D341Med (cell line): ENCODE data around the gene GNAZ.

Source experiments
- DNase-seq: peaks from one replicate; pipeline ENCODE4 v3.0.0; 2012; ENCODE audit warnings: low spot score

The GNAZ gene

GRCh38 chr22:23077627-23078461, 7.5 kb downstream of the GNAZ start:
- DNase-seq, result no peak

GRCh38 chr22:23078462-23078787, 8.1 kb downstream of the GNAZ start:
- DNase-seq, result no peak

DNA sequence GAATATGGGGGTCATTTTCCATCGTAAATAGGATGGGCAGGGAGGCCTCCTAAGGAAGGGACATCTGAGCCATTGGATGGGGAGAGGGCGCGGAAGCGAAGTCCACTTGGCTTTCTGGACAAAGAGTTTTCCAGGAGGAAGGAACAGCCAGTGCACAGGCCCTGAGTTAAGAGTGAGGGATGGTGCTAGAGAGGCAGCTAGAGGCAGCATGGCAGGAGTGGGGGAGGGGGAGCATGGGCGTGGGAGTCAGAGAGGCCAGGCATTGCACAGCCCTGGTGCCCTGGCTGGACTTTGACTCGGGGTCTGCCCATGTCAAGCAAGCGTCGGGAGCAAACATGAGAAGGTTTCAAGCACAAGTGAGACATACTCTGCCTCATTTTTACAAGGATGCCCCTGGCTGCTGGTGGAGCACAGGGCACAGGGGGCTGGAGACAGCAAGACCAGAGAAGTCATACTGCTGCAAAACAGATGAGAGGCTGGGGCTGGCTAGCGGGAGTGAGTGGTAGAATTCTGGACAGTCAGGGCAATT, 9.0 kb downstream of the GNAZ start:
- DNase-seq, result no peak

DNA sequence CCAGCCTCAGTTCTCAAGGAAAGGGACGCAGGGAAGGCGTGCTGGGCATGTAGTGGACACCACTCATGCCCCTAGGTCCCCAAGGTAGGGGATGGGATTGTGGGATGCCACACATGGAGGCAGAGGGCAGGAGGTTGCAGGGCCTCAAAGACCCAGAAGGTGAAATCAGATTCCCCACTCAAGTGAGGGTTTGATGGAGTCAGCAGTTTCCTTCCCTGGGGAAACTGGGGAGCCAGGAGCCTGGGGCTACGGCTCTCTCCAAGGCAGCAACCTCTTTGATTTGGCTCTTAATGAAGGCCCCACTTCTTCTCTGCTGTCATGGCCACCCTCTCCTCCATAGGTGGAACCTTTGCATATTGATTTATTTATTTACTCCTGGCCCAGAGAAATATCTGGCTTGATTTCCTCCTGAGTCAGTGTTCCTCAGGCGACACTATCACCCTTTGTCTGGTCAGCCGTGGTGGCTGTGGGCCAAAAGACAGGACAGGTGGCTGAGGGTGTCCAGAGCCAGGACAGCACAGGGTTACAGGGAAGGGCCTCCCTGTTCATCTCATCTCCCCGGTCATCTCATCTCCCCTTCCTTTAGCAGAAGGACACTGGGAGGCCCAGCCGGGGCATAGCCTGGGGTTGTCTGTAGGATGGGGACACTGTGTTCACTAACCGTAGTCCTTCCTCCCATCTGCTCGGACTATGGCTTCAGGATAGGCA, 9.6 kb downstream of the GNAZ start:
- DNase-seq, result no peak

- no peak for DNase-seq
These were observed 10.4 kb downstream of the GNAZ start for GRCh38 chr22:23080613-23081290.

GRCh38 chr22:23082534-23083314, 12.4 kb downstream of the GNAZ start:
- no peak for DNase-seq

GRCh38 chr22:23083315-23084021, 13.1 kb downstream of the GNAZ start:
- DNase-seq, result no peak

GRCh38 chr22:23084453-23085350, 14.4 kb downstream of the GNAZ start:
- DNase-seq, result no peak

DNA sequence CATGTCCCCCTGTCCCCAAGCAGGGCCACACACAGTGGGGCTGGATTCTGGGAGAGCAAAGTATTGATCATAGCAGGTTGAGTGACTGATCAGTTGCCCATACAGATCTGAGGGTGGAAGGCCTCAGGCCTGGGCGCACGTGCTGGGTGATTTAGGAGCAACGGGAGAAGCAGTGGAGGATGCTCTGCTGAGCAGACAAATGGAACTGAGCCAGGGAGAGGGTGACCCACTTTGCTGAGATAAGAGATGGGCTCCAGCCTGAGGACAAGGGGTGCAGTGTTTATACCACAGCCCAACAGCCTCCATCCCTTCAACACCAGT, 15.0 kb downstream of the GNAZ start:
- no peak for DNase-seq

DNA sequence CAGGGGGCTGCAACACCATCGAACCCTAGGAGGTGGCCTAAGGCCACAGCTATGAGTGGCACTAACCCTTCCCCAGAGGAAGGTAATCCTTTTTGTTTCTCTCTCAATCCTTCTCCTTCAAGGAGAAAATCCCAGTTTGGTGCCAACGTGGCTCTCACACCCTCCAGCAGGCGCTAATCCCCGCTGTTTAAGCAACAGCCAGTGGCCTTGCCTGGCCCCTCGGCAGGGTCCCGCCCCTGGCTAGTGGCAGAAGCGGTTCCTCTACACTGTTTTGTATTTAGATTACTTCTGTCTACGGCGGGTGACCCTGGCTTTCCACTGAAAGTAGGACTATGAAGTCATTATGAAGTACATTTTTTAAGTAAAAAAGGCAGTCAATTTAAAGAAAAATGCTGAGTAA, 15.5 kb downstream of the GNAZ start:
- peak; percentile 89 for DNase-seq

GRCh38 chr22:23086263-23086662, 15.9 kb downstream of the GNAZ start:
- DNase-seq, result no peak

DNA sequence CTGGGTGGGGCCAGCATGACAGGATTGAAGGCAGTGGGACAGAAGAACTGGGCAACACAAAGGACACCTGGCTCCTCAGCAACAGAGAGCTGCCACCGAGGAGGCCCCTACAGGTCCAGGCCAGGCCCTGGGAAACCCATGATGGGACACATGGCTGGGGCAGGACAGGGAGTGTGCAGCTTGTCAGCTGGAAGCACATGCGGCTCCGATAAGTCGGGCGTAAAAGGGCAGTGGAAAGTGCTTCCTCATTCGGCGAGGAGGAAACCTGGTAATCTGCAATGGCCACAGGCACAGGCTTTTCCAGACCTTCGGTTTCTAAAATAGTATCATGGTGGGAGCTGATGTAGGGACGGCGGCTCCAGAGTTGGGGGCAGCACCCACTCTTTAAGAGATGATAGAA, 16.5 kb downstream of the GNAZ start:
- no peak for DNase-seq

DNA sequence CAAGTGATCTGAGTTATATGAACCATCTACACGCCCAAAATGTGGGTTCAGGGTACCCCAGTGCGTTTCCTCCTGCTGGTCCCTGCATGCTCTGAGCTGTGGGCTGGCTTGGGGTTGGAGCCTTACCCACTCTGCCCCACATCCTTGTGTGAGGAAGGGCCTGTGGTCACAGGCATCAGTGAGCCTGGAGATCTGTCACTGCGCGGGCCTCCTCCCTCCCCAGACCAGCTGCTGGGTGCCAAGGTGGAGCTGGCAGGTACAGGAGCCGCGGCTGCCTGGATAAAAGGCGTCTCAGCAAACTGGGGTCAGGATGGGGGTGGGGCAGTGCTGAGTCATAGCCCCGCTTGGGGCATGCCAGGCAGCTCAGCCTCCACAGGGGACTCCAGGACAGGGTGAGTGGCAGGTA, 17.9 kb downstream of the GNAZ start:
- DNase-seq, result no peak

GRCh38 chr22:23089010-23089409, 18.7 kb downstream of the GNAZ start:
- DNase-seq, result no peak

- DNase-seq, result no peak
These were observed 19.5 kb downstream of the GNAZ start for GRCh38 chr22:23089633-23090456.

DNA sequence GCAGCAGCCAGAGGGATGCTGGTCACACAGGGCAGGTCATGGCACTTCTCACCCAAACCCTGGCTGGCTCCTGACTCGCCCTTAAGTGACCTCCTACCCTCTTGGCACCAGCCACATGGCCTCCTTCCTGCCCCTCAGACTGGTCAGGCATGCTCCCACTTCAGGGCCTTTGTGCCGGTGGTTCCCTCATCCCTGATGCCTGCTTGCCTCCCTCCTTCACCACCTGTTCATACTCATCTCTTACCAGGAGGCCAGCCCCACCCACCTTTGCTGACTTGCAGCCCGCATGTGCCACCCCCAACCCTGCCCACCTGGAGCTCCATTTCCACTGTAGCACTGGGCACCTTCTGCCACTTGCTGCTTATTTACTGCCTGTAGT, 20.1 kb downstream of the GNAZ start:
- no peak for DNase-seq

GRCh38 chr22:23091760-23092159, 21.4 kb downstream of the GNAZ start:
- DNase-seq, result no peak

DNA sequence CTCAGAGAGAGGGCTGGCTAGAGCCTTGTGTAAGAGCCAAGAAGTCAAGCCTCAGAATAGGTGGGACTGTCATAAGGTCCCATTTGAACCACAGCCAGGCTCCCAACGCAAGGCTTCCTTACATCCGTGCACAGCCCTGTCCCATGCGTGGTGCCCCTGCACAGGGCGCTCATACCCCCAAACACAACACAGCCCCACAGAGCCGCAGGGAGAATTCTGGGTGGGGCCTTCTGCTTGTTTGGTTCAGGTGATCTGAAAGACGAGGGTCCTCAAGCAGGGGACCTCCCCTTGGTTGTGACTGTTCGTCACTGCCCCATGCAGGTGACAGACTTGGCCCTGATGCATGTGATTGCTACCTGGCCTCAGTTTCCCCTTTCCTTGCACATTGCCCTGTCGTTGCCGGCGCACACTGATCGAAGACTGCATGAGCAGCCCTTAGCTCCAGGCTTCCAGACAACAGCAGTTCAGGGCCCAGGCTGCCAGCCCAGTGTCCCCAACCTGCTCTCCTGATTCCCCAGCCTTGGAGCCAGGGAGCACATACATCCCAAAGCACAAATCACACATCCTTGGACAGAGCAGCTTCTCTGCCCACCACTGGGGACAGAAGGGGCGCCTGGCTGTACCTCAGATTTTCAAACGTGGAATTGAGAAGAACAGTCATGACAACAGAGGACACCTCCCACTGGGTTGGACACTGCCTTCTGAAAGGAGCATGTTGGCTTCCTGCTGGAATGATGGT, 22.1 kb downstream of the GNAZ start:
- no peak for DNase-seq
